GM18511 (cell line): ENCODE measurements around the gene KLRB1.
"Not testable (repeated sequence)": the region's sequence is repeated elsewhere in the genome, so short reads cannot be mapped to it uniquely, and the experiment has no call there.

Source experiments
- ATAC-seq: cut with Tn5 transposase; IDR thresholded peaks from one replicate; pipeline ENCODE4 v1.9.1; 2021; ENCODE audit warnings: mild to moderate bottlenecking, moderate library complexity; ENCODE audit not compliant: unreplicated experiment

KLRB1 gene

GRCh38 chr12:9607716-9608115 lies at the start of gene KLRB1:
Gene KLRB1 (minus strand): TSS chr12:9607916. CDS start chr12:9607839, 77 bp downstream.
- ATAC-seq = no peak

- no peak for ATAC-seq
These were observed 43.6 kb upstream of the KLRB1 start for GRCh38 chr12:9651265-9651729.

GRCh38 chr12:9650151-9650576 lies 42.4 kb upstream of the KLRB1 start:
- no peak for ATAC-seq

GRCh38 chr12:9649532-9649940 lies 41.8 kb upstream of the KLRB1 start:
- ATAC-seq = no peak

- ATAC-seq = no peak
These were observed 41.2 kb upstream of the KLRB1 start for GRCh38 chr12:9648701-9649531.

GRCh38 chr12:9647825-9648700 lies 40.3 kb upstream of the KLRB1 start:
- peak; percentile 74 for ATAC-seq

GRCh38 chr12:9646794-9647781 lies 39.4 kb upstream of the KLRB1 start:
- ATAC-seq = no peak

- ATAC-seq = not testable (repeated sequence)
These were observed 37.4 kb upstream of the KLRB1 start for GRCh38 chr12:9644985-9645551.

- no peak for ATAC-seq
These were observed 35.5 kb upstream of the KLRB1 start for GRCh38 chr12:9643266-9643660.

- ATAC-seq = no peak
These were observed 35.0 kb upstream of the KLRB1 start for GRCh38 chr12:9642606-9643265.

GRCh38 chr12:9640024-9640423 lies 32.3 kb upstream of the KLRB1 start:
- no peak for ATAC-seq

GRCh38 chr12:9636851-9637206 lies 29.1 kb upstream of the KLRB1 start:
- no peak for ATAC-seq

- no peak for ATAC-seq
These were observed 28.6 kb upstream of the KLRB1 start for GRCh38 chr12:9636150-9636850.

- ATAC-seq = no peak
These were observed 27.4 kb upstream of the KLRB1 start for GRCh38 chr12:9634969-9635754.

GRCh38 chr12:9634177-9634803 lies 26.6 kb upstream of the KLRB1 start:
- ATAC-seq = no peak

- ATAC-seq = no peak
These were observed 25.1 kb upstream of the KLRB1 start for GRCh38 chr12:9632766-9633165.

- ATAC-seq = no peak
These were observed 19.1 kb upstream of the KLRB1 start for GRCh38 chr12:9626821-9627220.

GRCh38 chr12:9626291-9626690 lies 18.6 kb upstream of the KLRB1 start:
- ATAC-seq = no peak
